Parathyroid adenoma (tissue), 2 donors: Measurements from ENCODE around the gene MR1.

Source experiments
- H2AFZ ChIP-seq: fragments of 300-600 bp; sonication (generic); one replicate; pipeline ENCODE4 v1.7.0; 2017; ENCODE audit warnings: antibody characterized with exemption, mild to moderate bottlenecking
- H3K27ac ChIP-seq: fragments of 300-600 bp; sonication (generic); one replicate; pipeline ENCODE4 v1.7.0; 2017
- H3K27me3 ChIP-seq: fragments of 300-600 bp; sonication (generic); one replicate; pipeline ENCODE4 v1.7.0; 2017; ENCODE audit warnings: low read length; ENCODE audit not compliant: control insufficient read depth, insufficient read depth
- H3K36me3 ChIP-seq: fragments of 300-600 bp; sonication (generic); one replicate; pipeline ENCODE4 v1.7.0; 2017; ENCODE audit warnings: low read length; ENCODE audit not compliant: control insufficient read depth, insufficient read depth
- H3K4me1 ChIP-seq: fragments of 300-600 bp; sonication (generic); one replicate; pipeline ENCODE4 v1.7.0; 2017; ENCODE audit warnings: control low read depth
- H3K4me2 ChIP-seq: fragments of 300-600 bp; sonication (generic); one replicate; pipeline ENCODE4 v1.7.0; 2017; ENCODE audit warnings: low read length
- H3K4me3 ChIP-seq: fragments of 300-600 bp; sonication (generic); one replicate; pipeline ENCODE4 v1.7.0; 2017; ENCODE audit warnings: low read depth, low read length
- H3K79me2 ChIP-seq: fragments of 300-600 bp; sonication (generic); one replicate; pipeline ENCODE4 v1.7.0; 2017; ENCODE audit warnings: control low read depth
- H3K9ac ChIP-seq: fragments of 300-600 bp; sonication (generic); one replicate; pipeline ENCODE4 v1.7.0; 2017; ENCODE audit warnings: mild to moderate bottlenecking
- H3K9me3 ChIP-seq: fragments of 300-600 bp; sonication (generic); one replicate; pipeline ENCODE4 v1.7.0; 2017; ENCODE audit warnings: low read length; ENCODE audit not compliant: control insufficient read depth
- TF ChIP-seq, protein P1 (sequence below): fragments of 300-600 bp; sonication (generic); IDR thresholded peaks from one replicate; pipeline ENCODE4 v1.7.0; 2017; ENCODE audit warnings: antibody characterized with exemption, mild to moderate bottlenecking
- donor health status: primary hyperparathyroidism.

Gene MR1

DNA sequence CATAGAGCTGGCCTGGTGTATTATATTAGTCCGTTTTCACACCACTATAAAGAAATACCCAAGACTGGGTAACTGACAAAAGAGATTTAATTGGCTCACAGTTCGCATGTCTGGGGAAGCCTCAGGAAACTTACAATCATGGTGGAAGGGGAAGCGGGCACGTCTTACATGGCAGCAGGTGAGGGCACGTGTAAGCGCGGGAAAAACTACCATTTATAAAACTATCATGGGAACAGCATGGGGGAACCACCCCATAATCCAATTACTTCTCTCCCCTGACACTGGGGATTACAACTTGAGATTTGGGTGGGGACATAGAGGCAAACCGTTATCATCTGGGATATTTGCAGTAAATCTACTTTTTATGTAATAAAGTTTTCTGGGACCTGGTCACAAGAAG is 61.5 kb downstream of the MR1 start:
- H3K36me3 ChIP-seq, result no peaks in the 10 kb centered on the region
- H3K27me3 ChIP-seq, result no peaks in the 10 kb centered on the region
- H3K4me2 ChIP-seq, result no peak overlapping the region
- peaks cover 2% of the 10 kb centered on the region for H3K79me2 ChIP-seq
- no peaks in the 10 kb centered on the region for H3K9me3 ChIP-seq
- no peak overlapping the region for H2AFZ ChIP-seq
- H3K27ac ChIP-seq, result peak overlapping the region; percentile 29
- no peak overlapping the region for H3K9ac ChIP-seq
- H3K4me3 ChIP-seq, result no peak overlapping the region
- peaks cover 7% of the 10 kb centered on the region for H3K4me1 ChIP-seq
- TF ChIP-seq, protein P1, sequence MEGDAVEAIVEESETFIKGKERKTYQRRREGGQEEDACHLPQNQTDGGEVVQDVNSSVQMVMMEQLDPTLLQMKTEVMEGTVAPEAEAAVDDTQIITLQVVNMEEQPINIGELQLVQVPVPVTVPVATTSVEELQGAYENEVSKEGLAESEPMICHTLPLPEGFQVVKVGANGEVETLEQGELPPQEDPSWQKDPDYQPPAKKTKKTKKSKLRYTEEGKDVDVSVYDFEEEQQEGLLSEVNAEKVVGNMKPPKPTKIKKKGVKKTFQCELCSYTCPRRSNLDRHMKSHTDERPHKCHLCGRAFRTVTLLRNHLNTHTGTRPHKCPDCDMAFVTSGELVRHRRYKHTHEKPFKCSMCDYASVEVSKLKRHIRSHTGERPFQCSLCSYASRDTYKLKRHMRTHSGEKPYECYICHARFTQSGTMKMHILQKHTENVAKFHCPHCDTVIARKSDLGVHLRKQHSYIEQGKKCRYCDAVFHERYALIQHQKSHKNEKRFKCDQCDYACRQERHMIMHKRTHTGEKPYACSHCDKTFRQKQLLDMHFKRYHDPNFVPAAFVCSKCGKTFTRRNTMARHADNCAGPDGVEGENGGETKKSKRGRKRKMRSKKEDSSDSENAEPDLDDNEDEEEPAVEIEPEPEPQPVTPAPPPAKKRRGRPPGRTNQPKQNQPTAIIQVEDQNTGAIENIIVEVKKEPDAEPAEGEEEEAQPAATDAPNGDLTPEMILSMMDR, result no peak

DNA sequence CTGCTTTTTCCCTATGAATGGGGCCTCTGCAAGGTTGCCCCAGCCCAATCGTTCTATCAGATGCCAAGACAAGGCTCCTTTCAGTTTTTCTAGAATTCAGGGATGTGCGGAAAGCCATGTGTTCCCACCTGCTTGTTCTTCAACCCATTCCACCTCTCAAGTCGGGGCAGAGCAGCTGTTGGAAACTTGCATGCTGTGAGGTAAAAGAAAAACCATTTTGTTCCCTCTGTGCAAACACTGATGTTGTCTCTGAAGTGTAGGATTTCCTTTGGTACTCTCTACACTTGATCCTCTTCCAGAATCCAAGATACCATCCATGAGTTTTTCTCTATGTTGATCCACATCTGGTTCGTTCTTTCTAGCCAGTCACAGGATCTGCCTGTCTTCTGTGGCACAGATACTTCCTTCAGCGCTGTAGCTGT is 62.0 kb downstream of the MR1 start:
- TF ChIP-seq, protein P1, result no peak
- Histone ChIP-seq H3K4me3 (no peak overlapping the region), H3K27ac (peak overlapping the region; percentile 29), H3K27me3 (no peaks in the 10 kb centered on the region), H3K36me3 (no peaks in the 10 kb centered on the region), H2AFZ (no peak overlapping the region), H3K9ac (no peak overlapping the region), H3K4me2 (no peak overlapping the region), H3K79me2 (peaks cover 2% of the 10 kb centered on the region), H3K9me3 (no peaks in the 10 kb centered on the region), H3K4me1 (peaks cover 7% of the 10 kb centered on the region)

- Histone ChIP-seq H3K4me3 (no peak overlapping the region), H2AFZ (no peak overlapping the region)
Observed at GRCh38 chr1:181097242-181097641, 63.5 kb downstream of the MR1 start.

DNA sequence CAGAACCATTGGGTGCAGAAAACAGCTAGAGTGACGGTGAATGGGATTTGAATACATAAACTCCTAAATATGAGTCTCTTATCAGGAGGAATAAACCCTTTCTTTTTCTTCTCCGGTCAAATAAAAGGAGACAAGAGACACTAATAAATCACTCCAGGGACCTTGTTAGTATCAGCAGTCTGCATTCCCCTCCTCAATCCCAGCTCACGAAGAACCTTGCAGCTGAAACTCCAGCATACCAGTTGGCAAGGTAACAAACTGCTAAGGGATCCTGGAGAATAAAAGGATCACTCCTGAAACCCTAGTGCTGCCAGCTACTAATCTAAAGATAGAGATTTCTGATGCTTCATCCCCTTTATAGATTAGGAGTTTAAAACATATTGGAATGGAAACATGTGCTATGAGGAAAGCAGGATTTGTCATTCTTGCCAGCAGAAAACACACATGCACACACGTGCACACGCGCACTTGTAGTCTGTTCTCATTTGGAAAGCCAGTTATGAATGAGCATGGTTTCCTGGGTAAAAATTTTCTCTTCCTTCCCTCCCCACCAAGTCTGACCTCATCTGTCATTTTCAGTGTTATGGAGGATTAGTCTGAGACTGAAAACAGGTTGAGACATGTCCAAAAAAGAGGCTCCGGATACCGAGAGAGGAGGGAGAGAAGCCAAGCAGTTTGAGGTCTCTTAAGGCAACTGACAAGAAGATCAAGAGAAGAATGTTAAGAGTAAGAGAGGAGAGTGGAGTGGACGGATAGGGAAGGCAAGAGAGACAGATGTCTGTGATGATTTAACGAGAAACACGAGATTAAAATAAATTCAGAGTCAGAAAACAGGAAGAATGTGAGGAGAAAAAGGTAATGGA is 65.6 kb downstream of the MR1 start:
- Histone ChIP-seq H3K27ac (no peak overlapping the region), H3K4me3 (no peak overlapping the region), H3K9me3 (no peaks in the 10 kb centered on the region), H3K4me1 (peaks cover 14% of the 10 kb centered on the region), H3K79me2 (no peaks in the 10 kb centered on the region), H3K27me3 (no peaks in the 10 kb centered on the region), H3K4me2 (no peak overlapping the region), H3K36me3 (no peaks in the 10 kb centered on the region), H3K9ac (no peak overlapping the region), H2AFZ (no peak overlapping the region)
- TF ChIP-seq, protein P1, result no peak

More at GRCh38 chr1:181097242-181097641, 63.5 kb downstream of the MR1 start:
- H3K27ac ChIP-seq, result no peak overlapping the region
- no peaks in the 10 kb centered on the region for H3K9me3 ChIP-seq
- H3K27me3 ChIP-seq, result no peaks in the 10 kb centered on the region
- no peak overlapping the region for H3K9ac ChIP-seq
- H3K4me2 ChIP-seq, result no peak overlapping the region
- TF ChIP-seq, protein P1, result no peak
- peaks cover 7% of the 10 kb centered on the region for H3K4me1 ChIP-seq
- H3K79me2 ChIP-seq, result no peaks in the 10 kb centered on the region
- H3K36me3 ChIP-seq, result no peaks in the 10 kb centered on the region
